ENCODE results near the gene EFNB2.

The EFNB2 gene

GRCh38 chr13:106535552-106536243, at the start of gene EFNB2:
Gene EFNB2 (minus strand): TSS chr13:106535662. CDS start chr13:106534964, 698 bp downstream.
- DNase-seq, result no peak

GRCh38 chr13:106581225-106581624, 45.8 kb upstream of the EFNB2 start:
- no peak for DNase-seq

- DNase-seq, result no peak
Observed at GRCh38 chr13:106575896-106576295, 40.4 kb upstream of the EFNB2 start.

- DNase-seq, result no peak
Observed at GRCh38 chr13:106573868-106574267, 38.4 kb upstream of the EFNB2 start.

- DNase-seq, result no peak
Observed at GRCh38 chr13:106573284-106573846, 37.9 kb upstream of the EFNB2 start.

- DNase-seq, result no peak
Observed at GRCh38 chr13:106570299-106570852, 34.9 kb upstream of the EFNB2 start.

GRCh38 chr13:106569233-106570095, 34.0 kb upstream of the EFNB2 start:
- DNase-seq, result no peak

GRCh38 chr13:106568299-106569003, 33.0 kb upstream of the EFNB2 start:
- DNase-seq, result peak; percentile 44 to 86

- DNase-seq, result peak; percentile 93 to 94
Observed at GRCh38 chr13:106567474-106568298, 32.2 kb upstream of the EFNB2 start, which contains the start of gene ARGLU1. Gene ARGLU1 (minus strand): TSS chr13:106568137. CDS start chr13:106567919, 218 bp downstream.

GRCh38 chr13:106566641-106567473, 31.4 kb upstream of the EFNB2 start:
- peak; percentile 60 to 63 for DNase-seq

- peak; percentile 28 to 52 for DNase-seq
Observed at GRCh38 chr13:106565127-106565775, 29.8 kb upstream of the EFNB2 start.

GRCh38 chr13:106562301-106562700, 26.8 kb upstream of the EFNB2 start:
- no peak for DNase-seq

- no peak for DNase-seq
Observed at GRCh38 chr13:106561551-106562170, 26.2 kb upstream of the EFNB2 start.

GRCh38 chr13:106560821-106561220, 25.4 kb upstream of the EFNB2 start:
- no peak for DNase-seq

GRCh38 chr13:106558527-106558926, 23.1 kb upstream of the EFNB2 start:
- no peak for DNase-seq

- no peak for DNase-seq
Observed at GRCh38 chr13:106555631-106556328, 20.3 kb upstream of the EFNB2 start.

- DNase-seq, result no peak
Observed at GRCh38 chr13:106551751-106552150, 16.3 kb upstream of the EFNB2 start.

- DNase-seq, result peak; percentile 21 to 46
Observed at GRCh38 chr13:106551350-106551749, 15.9 kb upstream of the EFNB2 start.

GRCh38 chr13:106550570-106551135, 15.2 kb upstream of the EFNB2 start:
- no peak for DNase-seq
